ENCODE data around the gene GMDS. TPM values are rescaled to one million over a fixed set of nuclear protein-coding genes. Genes with fewer than 3 reads are reported as not detected.

The GMDS gene
- total RNA-seq, 4 donors from 2014 or later, result 3.4 to 7.2 (median 4.6) TPM

DNA sequence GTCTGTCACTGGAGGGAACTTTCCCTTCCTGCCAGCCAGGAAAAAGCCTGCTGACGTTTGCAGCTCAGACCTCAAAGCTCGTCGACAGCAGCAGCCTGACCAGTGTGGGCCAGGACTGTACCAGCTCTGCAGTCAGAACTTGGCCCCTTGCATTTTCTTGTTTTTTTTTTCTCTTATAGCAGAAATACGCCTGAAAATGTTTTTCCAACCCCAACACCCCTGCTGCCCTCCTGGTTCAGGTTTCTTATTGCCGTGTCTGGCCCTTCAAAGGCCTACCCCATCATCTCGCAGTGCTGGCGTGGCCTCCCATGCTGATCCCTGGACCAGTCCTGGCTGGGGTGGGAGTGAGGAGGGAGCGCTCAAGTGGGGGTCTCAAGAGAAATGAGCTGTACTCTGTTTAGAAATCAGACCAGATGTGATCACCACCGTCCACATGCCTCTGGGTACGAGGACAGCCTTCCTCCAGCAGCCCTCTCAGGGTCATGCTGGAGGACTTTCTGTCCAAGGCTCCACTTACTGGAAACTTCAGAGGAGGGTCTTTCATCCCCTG lies 466.6 kb downstream of the GMDS start:
- H3K4me1 ChIP-seq, result no peaks in the 10 kb centered on the region
- no peak for TF ChIP-seq POLR2A (IDR thresholded peaks at IDR 0.05)
- TF ChIP-seq, protein P1, sequence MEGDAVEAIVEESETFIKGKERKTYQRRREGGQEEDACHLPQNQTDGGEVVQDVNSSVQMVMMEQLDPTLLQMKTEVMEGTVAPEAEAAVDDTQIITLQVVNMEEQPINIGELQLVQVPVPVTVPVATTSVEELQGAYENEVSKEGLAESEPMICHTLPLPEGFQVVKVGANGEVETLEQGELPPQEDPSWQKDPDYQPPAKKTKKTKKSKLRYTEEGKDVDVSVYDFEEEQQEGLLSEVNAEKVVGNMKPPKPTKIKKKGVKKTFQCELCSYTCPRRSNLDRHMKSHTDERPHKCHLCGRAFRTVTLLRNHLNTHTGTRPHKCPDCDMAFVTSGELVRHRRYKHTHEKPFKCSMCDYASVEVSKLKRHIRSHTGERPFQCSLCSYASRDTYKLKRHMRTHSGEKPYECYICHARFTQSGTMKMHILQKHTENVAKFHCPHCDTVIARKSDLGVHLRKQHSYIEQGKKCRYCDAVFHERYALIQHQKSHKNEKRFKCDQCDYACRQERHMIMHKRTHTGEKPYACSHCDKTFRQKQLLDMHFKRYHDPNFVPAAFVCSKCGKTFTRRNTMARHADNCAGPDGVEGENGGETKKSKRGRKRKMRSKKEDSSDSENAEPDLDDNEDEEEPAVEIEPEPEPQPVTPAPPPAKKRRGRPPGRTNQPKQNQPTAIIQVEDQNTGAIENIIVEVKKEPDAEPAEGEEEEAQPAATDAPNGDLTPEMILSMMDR (IDR thresholded peaks at IDR 0.05 in 4 of 5, conservative IDR thresholded peaks at IDR 0.05 in 1 of 5), result no peak
- H3K27me3 ChIP-seq, result no peaks in the 10 kb centered on the region
- intact Hi-C loops (cut with DNase I; ENCODE audit: low total_unique reads) (no loop called here), in situ Hi-C loops (cut with MboI; ENCODE audit: low sequenced_read_pairs in 4 of 4) (no loop called here)
- no peaks in the 10 kb centered on the region for H3K9me3 ChIP-seq
- H3K4me3 ChIP-seq, result no peak overlapping the region
- ATAC-seq, result no peak
- H3K27ac ChIP-seq, result no peak overlapping the region
- DNase-seq, result no peak
- H3K36me3 ChIP-seq, result no peaks in the 10 kb centered on the region

DNA sequence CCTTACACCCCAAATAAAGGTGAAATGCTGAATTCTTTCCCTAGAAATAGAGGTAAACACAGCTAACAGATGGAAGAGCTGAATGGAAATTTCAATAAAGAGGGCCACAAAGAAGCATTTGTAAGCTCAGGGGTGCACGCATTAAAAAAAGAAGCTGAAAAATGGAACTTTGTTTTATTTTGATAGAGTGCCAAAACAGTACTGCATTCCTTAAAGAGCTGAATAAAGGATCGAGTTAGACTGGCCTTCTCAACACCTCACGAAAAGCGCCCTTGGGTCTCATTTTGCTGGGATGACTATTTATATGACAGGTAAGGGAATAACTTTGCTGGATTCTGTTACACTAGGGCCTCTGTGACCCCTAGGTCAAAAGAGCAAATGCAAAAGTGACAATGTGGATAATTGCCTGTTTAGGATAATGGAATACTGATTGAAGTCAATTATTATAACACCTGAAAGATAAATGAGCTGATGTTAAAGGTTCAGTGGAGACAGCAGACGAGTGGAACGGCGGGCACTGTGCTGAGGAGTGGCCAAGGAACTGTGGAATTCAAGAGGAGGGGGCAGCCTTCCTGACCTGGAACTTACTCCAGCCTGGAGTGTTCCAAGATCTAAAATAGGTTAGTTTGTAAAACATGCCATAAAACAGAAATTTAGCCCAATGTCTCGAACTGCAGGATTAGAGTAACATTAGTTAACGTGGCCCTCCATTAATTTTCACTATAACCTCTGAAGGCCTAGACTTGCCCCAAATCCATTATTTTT lies 467.3 kb downstream of the GMDS start:
- DNase-seq (no peak), ATAC-seq (no peak)
- in situ Hi-C loops (cut with MboI; ENCODE audit: low sequenced_read_pairs in 4 of 4) (no loop called here), intact Hi-C loops (cut with DNase I; ENCODE audit: low total_unique reads) (no loop called here)
- H3K9me3 ChIP-seq, result no peaks in the 10 kb centered on the region
- no peaks in the 10 kb centered on the region for H3K4me1 ChIP-seq
- H3K27me3 ChIP-seq, result no peaks in the 10 kb centered on the region
- H3K4me3 ChIP-seq, result no peak overlapping the region
- no peaks in the 10 kb centered on the region for H3K36me3 ChIP-seq
- TF ChIP-seq, protein P1 (IDR thresholded peaks at IDR 0.05 in 4 of 5, conservative IDR thresholded peaks at IDR 0.05 in 1 of 5), result no peak
- no peak for TF ChIP-seq POLR2A (IDR thresholded peaks at IDR 0.05)
- H3K27ac ChIP-seq, result no peak overlapping the region

DNA sequence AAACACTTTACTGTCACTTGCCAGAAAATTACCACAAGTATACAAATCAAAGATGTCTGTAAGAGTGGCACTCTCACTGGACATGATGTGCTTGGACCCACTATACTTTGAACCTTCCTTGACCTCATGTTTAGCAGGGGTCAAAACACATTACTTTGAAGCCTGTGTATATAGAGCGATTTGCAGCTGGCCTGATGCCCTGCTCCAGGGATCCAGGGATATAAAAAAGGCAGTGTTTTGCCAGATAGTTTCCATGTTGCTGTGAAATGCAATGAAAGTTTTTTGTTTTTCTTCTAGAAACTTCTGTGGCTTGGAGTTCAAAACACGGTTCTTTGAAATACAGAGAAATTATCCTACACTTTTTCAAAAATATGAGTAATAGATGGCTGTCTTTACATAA lies 470.0 kb downstream of the GMDS start:
- TF ChIP-seq, protein P1 (IDR thresholded peaks at IDR 0.05 in 4 of 5, conservative IDR thresholded peaks at IDR 0.05 in 1 of 5), result no peak
- no peak for TF ChIP-seq POLR2A (IDR thresholded peaks at IDR 0.05)
- DNase-seq, result no peak
- Histone ChIP-seq H3K27me3 (no peaks in the 10 kb centered on the region), H3K36me3 (no peaks in the 10 kb centered on the region), H3K9me3 (no peaks in the 10 kb centered on the region), H3K27ac (no peak overlapping the region), H3K4me3 (no peak overlapping the region), H3K4me1 (no peaks in the 10 kb centered on the region)
- in situ Hi-C loops (cut with MboI; ENCODE audit: low sequenced_read_pairs in 4 of 4), result no loop called here
- ATAC-seq, result no peak
- intact Hi-C loops (cut with DNase I; ENCODE audit: low total_unique reads), result no loop called here

DNA sequence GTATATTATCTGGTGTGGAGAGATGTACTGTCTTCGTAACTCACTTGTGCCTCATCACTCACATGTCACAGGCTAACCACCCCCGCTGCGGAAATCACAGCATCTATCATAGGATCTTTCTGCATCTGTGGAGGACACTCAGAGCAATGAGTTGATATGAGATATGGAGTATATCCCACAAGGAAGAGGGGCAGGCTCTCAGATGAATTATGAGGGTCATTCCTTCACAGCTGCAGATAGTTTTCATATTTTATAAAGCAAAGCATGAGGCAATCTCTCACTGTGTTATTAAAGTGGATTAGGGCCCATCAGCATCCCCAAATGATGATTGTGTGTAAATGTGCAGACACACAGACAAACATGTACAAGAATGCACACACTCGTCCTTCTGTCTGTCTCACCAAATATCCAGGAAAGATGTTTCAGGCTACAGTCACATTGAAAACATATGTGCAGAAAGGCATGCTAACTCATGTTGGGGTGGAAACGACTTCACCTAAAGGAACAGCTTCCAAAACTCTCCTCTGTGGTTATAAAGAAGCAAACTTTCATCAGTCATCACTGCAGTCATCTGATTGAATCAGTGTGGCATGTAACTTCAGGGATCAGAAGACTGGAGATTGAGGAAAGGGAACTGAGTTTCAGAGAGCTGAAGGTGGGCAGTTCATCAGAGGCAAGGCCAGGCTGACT lies 471.0 kb downstream of the GMDS start:
- intact Hi-C loops (cut with DNase I; ENCODE audit: low total_unique reads), result no loop called here
- H3K4me3 ChIP-seq, result no peak overlapping the region
- no peaks in the 10 kb centered on the region for H3K36me3 ChIP-seq
- TF ChIP-seq POLR2A (IDR thresholded peaks at IDR 0.05), result no peak
- TF ChIP-seq, protein P1 (IDR thresholded peaks at IDR 0.05 in 4 of 5, conservative IDR thresholded peaks at IDR 0.05 in 1 of 5), result no peak
- DNase-seq, result no peak
- no peaks in the 10 kb centered on the region for H3K4me1 ChIP-seq
- no peaks in the 10 kb centered on the region for H3K9me3 ChIP-seq
- no peak for ATAC-seq
- H3K27me3 ChIP-seq, result no peaks in the 10 kb centered on the region
- H3K27ac ChIP-seq, result no peak overlapping the region
- in situ Hi-C loops (cut with MboI; ENCODE audit: low sequenced_read_pairs in 4 of 4), result no loop called here

All from gastrocnemius medialis (tissue), 4 donors.